GM19328 (cell line): ENCODE results near the gene GEMIN2.
"Not testable (repeated sequence)": the region's sequence is repeated elsewhere in the genome, so short reads cannot be mapped to it uniquely, and the experiment has no call there.

Experiments used
- ATAC-seq: cut with Tn5 transposase; IDR thresholded peaks from one replicate; pipeline ENCODE4 v1.9.1; 2021; ENCODE audit warnings: mild to moderate bottlenecking, moderate library complexity; ENCODE audit not compliant: unreplicated experiment

Gene GEMIN2

DNA sequence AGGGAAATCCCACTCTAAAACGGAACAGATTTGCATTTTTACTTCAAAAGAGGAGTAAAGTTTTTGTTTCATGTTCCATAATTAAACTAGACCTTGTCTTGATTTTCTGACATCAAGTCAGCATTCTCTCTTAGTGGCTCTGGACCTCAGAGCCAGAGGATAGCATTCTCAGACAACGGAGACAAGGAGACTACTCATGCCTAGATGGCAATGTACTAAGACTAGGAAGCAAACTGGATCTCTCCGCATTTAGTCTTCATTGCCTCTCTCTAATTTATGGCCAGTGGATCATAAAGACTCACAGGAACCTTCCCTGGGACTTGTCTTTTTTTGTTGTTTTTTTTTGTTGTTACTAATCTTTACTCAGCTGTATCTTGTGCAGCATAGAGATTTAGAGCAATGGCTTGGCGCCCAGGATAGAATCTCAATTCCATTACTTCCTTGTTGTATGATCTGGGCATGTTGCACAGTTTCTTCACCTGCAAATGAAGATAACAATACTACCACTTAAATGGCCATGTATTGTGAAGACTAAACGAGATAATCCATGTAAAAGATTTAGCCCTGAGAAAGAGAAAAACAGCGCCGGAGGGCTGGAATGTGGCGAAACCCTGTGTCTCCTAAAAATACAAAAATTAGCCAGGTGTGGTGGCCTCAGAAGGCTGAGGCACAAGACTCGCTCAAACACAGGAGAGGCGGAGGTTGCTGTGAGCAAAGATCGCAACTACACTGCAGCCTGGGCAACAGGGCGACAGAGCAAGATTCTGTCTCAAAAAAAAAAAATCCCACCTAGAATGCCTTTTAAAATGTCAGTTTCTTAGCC is 4.0 kb upstream of the GEMIN2 start:
- no peak for ATAC-seq

DNA sequence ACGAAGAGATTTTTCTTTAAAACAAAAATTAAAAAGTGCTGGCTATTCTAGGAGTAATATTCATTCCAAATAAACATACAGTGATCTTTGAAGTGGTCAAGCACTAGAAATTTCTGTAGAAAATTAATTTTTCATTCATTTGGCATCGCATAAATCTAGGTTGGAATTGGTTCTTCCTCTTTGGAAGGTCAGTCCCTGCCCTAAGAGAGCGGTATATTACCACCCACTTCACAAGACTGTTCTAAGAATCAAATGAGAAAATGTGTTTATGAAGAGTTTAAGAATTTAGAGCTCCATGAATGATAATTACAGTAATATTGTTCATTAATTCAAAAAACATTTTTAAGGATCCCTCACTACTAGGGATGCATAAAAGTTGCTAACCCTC is 444 bp upstream of the GEMIN2 start:
- no peak for ATAC-seq

DNA sequence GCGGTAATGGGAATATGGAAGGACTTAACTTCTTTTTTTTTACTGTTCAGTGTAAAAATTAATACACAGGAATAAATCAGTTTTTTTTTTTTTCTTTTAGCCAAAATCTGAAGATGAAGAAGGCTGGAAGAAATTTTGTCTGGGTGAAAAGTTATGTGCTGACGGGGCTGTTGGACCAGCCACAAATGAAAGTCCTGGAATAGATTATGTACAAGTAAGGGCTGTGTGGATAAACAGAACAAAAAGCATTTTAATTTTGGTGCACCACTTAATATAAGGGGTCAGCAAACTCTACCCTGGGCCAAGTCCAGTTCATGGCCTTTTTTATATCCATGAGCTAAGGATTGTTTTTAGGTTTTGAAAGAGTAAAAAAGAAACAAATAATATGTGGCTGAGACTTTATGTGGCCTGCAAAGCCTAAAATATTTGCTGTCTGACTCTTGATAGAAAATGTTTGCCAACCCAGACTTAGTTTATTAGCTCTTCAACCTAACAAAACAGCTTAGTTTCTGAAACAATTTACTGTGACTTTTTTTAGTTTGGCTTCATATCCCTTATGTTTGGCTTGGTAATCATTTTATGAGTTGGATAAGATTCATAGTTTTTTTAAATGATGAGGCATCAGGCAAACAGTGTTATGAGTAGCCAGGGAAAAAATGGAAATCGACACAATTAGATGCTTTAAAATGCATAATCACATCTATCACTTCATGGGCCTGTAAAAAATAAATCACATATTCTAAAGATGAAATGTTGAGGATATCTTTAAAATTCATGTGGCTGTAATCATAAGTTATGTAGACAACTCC is 8.4 kb downstream of the GEMIN2 start:
- no peak for ATAC-seq

DNA sequence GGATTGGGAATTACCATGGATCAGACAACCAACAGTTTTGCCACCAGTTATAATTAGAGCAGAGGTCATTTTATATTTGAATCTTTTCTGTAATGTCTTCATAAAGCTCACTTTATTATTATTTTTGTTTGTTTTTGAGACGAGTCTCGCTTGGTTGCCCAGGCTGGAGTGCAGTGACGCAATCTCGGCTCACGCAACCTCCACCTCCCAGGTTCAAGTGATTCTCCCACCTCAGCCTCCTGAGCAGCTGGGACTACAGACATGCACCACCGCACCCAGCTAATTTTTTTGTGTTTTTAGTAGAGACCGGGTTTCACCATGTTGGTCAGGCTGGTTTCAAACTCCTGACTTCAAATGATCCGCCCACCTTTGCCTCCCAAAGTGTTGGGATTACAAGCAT is 23.7 kb downstream of the GEMIN2 start:
- ATAC-seq: not testable (repeated sequence)

DNA sequence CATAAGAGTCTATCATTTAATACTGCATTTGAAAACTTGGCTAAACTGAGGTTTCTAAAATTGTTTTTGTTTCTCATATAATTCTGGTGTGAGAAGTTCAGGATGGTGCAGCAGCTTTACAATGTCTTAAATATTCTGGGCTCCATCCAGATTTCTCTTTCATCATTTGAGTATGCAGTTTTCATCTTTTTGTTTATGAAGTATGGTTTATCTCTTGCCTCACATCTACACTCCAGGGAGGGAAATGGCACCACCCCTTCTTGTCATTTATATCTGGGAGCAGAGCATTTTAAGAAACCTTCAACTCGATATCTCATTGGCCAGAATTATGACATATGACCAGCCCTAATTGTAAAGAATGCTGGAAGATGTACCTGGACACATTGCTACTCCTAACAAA is 24.3 kb downstream of the GEMIN2 start:
- no peak for ATAC-seq

DNA sequence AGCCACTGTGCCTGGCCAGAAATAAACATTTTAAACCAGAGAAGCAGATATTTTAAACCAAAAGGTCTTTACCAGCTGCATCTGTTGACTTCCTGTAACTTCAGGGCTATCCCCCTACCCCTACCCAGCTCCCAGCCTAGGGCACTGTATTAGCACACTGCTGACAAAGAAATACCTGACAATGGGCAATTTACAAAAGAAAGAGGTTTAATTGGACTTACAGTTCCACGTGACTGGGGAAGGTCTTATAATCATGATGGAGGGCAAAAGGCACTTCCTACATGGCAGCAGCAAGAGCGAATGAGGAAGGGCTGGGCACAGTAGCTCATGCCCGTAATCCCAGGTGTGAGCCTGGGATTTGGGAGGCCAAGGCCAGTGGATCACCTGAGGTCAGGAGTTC is 26.0 kb downstream of the GEMIN2 start:
- ATAC-seq: no peak

DNA sequence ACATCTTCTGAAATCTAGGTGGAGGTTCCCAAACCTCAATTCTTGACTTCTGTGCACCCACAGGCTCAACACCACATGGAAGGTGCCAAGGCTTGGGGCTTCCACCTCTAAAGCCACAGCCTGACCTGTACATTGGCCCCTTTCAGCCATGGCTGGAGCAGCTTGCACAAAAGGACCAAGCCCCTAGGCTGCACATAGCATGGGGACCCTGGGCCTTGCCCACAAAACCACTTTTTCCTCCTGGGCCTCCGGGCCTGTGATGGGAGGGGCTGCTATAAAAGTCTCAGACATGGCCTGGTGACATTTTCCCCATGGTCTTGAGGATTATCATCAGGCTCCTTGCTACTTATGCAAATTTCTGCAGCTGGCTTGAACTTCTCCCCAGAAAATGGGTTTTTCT is 27.5 kb downstream of the GEMIN2 start:
- ATAC-seq: not testable (repeated sequence)

DNA sequence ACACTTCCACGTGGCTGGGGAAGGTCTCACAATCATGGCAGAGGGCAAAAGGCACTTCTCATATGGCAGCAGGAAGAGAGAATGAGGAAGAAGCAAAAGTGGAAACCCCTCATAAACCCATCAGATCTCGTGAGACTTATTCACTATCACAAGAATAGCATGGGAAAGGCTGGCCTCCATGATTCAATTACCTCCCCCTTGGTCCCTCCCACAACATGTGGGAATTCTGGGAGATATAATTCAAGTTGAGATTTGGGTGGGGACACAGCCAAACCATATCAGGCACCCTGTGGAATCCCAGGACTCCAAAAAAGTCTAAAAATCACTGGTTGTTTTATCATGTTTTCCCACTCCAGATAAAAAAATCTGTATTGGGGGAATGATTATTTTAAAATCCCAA is 29.1 kb downstream of the GEMIN2 start:
- ATAC-seq: not testable (repeated sequence)

DNA sequence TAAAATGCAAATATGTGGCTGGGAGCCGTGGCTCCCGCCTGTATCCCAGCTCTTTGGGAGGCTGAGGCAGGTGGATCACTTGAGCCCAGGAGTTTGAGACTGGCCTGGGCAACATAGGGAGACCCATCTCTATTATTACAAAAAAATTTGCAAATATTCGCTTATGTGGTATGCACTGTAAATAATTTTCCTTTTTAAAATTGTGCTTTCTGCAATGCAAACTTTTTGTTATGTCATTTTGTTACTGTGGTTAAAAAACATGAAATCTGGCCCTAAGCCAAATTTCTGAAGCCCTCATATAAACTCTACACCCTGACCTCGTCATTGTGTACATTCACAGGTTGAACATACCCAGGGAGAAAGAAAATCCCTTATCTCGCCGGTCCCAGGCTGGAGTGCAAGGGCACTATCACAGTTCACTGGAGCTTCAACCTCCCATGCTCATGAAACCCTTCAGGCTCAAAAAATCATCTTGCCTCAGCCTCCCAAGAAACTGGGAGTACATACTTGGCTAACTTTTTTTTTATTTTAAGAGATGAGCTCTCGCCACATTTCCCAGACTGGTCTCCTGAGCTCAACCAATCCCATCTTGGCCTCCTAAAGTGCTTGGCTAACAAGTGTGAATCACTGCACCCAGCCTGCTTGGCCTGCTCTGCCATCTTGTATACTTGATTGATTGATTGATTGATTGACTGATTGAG is 31.3 kb downstream of the GEMIN2 start:
- no peak for ATAC-seq

DNA sequence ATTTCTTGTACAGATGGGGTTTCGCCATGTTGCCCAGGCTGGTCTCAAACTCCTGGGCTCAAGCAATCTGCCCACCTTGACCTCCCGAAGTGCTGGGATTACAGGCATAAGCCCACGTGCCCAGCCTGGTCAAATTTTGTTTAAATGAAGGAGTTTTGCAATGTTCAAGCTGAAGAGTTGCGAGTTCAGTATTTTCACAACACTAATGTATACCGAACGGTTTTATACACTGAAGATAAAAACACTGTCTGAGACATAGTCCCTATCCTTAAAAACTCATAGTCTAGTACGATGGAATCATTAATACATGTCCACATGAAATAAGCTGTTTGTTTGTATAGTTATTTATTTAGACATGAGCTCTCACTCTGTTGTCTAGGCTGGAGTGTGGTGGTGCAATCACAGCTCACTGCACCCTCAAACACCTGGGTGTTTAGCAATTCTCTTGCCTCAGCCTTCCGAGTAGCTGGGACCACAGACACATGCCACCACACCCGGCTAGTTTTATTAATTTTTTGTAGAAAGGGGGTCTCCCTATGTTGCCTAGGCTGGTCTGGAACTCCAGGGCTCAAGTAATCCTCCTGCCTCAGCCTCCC is 40.6 kb downstream of the GEMIN2 start:
- no peak for ATAC-seq

DNA sequence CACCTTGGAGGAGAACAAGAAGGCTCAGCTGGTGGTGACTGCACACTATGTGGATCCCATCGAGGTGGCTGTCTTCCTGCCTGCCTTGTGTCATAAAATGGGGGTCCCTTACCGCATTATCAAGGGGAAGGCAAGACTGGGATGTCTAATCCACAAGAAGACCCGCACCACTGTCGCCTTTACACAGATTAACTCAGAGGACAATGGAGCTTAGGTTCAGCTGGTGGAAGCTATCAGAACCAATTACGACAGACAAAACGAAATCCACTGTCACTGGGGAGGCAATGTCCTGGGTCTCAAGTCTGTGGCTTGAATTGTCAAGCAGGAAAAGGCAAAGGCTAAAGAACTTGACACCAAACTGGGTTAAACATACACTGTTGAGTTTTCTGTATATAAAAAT is 43.4 kb downstream of the GEMIN2 start:
- ATAC-seq: no peak

DNA sequence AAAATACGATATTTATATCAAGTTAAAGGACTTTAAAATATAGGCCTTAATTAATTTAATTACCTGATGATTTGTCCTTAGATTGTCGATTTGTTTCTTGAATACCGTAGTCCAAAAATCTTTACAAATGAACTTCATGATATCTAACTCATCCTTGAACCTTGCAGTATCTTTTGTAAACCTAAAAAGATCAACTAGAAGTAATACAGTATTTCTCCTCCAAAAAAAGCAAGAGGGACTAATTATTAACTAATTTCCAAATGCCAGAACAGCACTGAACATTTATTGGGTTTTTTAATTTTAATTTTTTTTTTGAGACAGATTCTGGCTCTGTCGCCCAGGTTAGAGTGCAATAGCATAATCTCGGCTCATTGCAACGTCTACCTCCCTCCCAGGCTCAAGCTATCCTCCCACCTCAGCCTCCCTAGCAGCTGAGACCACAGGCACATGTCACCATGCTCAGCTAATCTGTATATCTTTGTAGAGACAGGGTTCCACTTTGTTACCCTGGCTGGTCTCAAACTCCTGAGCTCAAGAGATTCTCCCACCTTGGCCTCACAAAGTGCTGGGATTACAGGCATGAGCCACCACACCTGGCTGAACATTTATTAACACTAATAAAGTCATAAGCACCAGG is 44.2 kb downstream of the GEMIN2 start:
- ATAC-seq: no peak

DNA sequence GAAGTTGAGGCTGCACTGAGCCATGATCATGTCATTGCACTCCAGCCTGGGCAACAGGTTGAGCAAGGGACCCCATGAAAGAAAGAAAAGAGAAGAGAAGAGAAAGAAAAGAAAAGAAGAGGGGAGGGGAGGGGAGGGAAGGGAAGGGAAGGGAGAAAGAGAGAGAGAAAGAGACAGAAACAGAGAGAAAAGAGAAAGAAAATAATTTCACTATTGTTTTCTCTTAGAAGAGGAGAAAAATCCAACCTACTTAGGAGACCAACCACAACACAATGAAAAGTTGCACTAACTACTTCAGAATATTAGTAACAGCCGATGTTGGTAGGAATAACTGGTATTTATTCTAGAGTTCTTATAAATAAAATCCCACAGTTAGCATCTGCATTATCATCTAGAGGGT is 46.4 kb downstream of the GEMIN2 start:
- ATAC-seq: no peak

DNA sequence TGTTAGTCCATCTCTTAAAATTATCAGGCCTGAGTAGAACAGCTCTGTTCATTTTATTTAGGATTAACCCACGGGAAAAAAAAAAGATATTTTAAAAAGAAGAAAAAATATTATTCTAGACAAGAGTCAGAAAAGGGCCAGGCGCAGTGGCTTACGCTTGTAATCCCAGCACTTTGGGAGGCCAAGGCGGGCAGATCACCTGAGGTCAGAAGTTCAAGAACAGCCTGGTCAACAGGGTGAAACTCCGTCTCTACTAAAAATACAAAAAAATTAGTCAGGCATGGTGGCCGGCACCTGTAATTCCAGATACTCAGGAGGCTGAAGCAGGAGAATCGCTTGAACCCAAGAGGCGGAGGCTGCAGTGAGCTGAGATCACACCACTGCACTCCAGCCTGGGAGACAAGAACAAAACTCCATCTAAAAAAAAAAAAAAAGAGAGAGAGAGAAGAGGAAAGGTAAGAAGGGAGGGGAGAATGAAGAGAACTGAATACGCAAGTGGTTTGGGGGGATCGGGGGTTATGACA is 53.7 kb downstream of the GEMIN2 start:
- not testable (repeated sequence) for ATAC-seq

DNA sequence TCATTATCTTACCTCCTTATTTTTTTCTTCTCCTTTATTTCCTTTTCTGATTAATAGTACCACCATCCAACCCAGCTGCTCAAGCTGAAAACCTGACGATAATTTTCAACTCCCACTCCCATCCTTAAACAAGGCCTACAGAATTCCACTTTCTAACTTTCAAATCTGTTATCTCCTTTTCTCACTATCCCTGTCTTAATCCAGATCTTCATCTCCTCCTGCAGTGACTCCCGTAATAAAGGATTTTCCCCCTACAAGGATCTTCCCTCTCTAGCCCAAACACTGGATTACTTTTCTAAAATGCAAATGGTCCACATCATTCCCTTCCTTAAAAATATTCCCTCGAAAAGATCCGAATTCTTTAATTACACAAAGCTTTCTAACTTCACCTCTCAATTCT is 54.5 kb downstream of the GEMIN2 start:
- no peak for ATAC-seq

DNA sequence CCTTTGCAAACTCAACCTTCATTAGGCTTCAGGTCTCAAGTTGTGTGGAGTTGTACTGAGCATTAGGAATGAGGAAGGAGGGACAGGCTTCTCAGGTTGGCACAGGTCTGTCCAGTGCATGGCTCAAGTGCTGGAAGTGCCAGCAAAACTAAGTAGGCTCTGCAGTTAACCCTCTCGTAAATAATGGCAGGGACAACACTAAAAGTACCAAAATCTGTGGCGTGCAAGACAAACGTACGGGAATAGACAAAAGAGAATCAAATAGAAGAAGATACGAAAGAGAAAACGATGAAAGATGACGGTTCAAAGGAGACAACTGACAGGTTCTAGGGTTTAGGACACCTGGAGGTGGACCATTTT is 55.4 kb downstream of the GEMIN2 start:
- ATAC-seq: no peak

DNA sequence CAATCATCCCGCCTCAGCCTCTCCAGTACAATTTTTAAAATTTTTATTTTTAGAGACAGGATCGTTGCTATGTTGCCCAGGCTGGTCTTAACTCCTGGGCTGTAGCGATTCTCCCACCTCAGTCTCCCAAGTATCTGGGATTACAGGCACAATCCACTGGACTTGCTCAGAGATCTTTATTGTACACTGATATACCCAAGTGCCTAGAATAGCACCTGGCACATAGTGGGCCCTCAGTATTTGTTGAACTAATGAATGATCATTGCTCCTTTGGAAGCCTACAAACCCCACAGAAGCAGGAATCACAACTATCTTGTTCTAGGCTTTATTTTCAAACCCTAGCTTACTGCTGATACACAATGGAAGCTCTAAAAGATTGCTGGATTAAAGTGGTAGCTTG is 59.1 kb downstream of the GEMIN2 start:
- no peak for ATAC-seq

DNA sequence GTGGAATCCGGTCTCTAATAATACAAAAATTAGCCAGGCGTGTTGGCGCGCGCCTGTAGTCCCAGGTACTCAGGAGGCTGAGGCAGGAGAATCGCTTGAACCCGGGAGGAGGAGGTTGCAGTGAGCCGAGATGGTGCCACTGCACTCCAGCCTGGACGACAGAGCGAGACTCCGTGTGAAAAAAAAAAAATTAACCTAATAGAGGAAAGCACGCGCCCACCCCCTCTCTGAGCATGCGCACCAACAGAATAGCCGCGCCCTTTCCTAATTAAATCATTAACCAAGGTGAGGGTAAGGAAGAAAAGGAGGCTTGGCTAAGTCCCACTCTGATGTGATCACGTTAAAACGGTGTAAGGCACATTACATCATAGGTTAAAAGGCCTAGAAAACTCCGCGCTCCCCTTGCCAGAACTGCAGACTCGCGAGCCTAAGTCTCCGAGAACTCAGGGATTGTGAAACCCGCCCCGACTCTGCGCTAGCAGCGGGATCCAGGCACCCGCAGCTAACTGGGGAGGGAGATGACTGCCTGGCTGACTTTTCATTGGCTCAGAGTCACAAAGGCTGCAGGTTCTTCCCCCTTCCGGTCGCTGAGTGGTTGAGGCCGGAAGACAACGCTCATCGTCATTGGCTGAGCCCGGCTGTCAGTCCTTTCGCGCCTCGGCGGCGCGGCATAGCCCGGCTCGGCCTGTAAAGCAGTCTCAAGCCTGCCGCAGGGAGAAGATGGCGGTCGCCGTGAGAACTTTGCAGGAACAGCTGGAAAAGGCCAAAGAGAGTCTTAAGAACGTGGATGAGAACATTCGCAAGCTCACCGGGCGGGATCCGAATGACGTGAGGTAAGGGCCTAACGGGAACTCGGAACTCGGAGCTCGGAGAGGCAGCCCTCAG is 60.7 kb downstream of the GEMIN2 start, which contains the start of gene PNN:
Gene PNN (plus strand): TSS at position 695 of the 885 bp plus-strand sequence. CDS start 26 bp downstream, at position 721.
- ATAC-seq: peak; percentile 91

DNA sequence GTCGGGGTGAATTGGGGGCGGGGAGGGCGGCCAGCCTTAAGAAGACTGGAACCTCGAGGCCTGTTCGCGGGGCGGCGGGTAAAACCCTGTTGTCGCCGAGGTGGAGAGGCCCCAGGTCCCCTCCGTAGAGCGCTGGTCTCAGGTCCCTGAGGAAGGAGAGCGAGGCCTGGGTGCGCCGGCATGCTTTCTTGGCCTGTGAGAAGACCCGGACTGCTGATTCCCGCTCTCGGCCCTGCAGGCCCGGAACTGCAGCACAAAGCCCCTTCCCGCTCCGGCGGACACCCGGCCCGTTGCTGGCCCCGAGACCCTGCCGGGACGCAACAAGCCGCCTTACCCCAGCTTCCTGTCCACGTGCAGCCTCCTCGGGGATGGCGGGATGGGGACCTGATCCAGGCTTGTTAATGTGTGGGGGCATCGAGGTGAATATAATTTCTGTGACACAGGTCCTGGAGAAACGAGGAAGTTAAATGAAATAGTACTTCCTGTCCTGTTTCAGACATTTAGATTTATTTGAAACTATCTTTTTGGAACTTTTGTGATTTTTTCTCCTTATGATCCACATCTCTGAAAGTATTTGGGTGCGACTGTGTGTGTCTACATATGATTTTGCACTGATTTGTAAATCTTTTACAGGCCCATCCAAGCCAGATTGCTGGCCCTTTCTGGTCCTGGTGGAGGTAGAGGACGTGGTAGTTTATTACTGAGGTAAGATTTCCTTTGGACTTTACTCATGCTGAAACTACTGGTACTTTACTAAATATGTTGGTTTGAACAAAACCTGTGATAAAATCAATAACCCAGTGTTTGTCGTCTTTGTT is 61.5 kb downstream of the GEMIN2 start:
- peak; percentile 5 for ATAC-seq
